Suprapubic skin (tissue), 4 donors: ENCODE data around the gene DNAJC7.

Source experiments
- CTCF ChIP-seq, 2 donors: fragments of 200-600 bp in 1 of 2; fragments of 450-650 bp in 1 of 2; sonication (generic) in 1 of 2; IDR thresholded peaks; one replicate each; pipeline ENCODE4 v1.5.1; 2016 to 2019; ENCODE audit warnings: antibody characterized with exemption in 2 of 2, mild to moderate bottlenecking in 1 of 2, moderate library complexity in 1 of 2
- EP300 ChIP-seq: sonication (generic); formaldehyde crosslinking; IDR thresholded peaks from one replicate; pipeline ENCODE4 v1.6.1; 2017; ENCODE audit warnings: antibody characterized with exemption
- POLR2A ChIP-seq, 2 donors: fragments of 450-650 bp; IDR thresholded peaks; one replicate each; pipeline ENCODE4 v1.6.1; 2017; ENCODE audit warnings: antibody characterized with exemption in 2 of 2, mild to moderate bottlenecking in 2 of 2, moderate library complexity in 2 of 2
- POLR2AphosphoS5 ChIP-seq, 3 donors: sonication (generic); formaldehyde crosslinking; IDR thresholded peaks; one replicate each; pipeline ENCODE4 v1.6.1; 2017; ENCODE audit warnings: antibody characterized with exemption in 3 of 3

GRCh38 chr17:41984454-41984853 lies 32.8 kb downstream of the DNAJC7 start:
- no peak for TF ChIP-seq CTCF (IDR thresholded peaks at IDR 0.05)
- TF ChIP-seq POLR2A (IDR thresholded peaks at IDR 0.05): no peak
- no peak for TF ChIP-seq EP300
- no peak for TF ChIP-seq POLR2AphosphoS5 (IDR thresholded peaks at IDR 0.05)
